Adrenal gland (tissue), 12 donors: ENCODE results near the gene CCDC152. TPM values are rescaled to one million over a fixed set of nuclear protein-coding genes. Genes with fewer than 3 reads are reported as not detected.

ENCODE experiments used
- DNase-seq, 7 donors: peaks; one replicate each; pipeline ENCODE4 v3.0.0-alpha.2; 2019 to 2020
- H3K27ac ChIP-seq, 5 donors: fragments of 200-600 bp; sonication (generic) in 4 of 5; 1 replicate in 3 of 5; 2 replicates in 2 of 5; pipeline versions ENCODE4 v1.5.1 to v1.8.0; 2016 to 2020; ENCODE audit warnings: mild to moderate bottlenecking in 1 of 5
- H3K27me3 ChIP-seq: fragments of 200-600 bp; 2 replicates; pipeline ENCODE4 v1.8.0; 2021
- H3K36me3 ChIP-seq, 2 donors: fragments of 200-600 bp; replicated peaks in 1 of 2; 1 replicate in 1 of 2; 2 replicates in 1 of 2; pipeline versions ENCODE4 v1.5.1 to v1.8.0; 2018 to 2022
- H3K4me1 ChIP-seq, 2 donors: fragments of 200-600 bp; replicated peaks in 1 of 2; 1 replicate in 1 of 2; 2 replicates in 1 of 2; pipeline versions ENCODE4 v1.5.1 to v1.8.0; 2018 to 2021
- H3K4me3 ChIP-seq, 4 donors: fragments of 200-600 bp; sonication (generic) in 3 of 4; one replicate each; pipeline ENCODE4 v1.5.1; 2016 to 2018
- H3K9me3 ChIP-seq, 3 donors: fragments of 200-600 bp; sonication (generic) in 1 of 3; replicated peaks in 1 of 3; 1 replicate in 2 of 3; 2 replicates in 1 of 3; pipeline versions ENCODE4 v1.5.1 to v1.8.0; 2016 to 2021
- POLR2A ChIP-seq, 2 donors: fragments of 450-650 bp; IDR thresholded peaks; one replicate each; pipeline ENCODE4 v1.6.1; 2017; ENCODE audit warnings: antibody characterized with exemption in 2 of 2, mild to moderate bottlenecking in 2 of 2, moderate library complexity in 1 of 2
- WGBS, 4 donors: extraction: QIAGEN DNeasy Blood & Tissue Kit in 2 of 4; methylation state at CpG; one replicate each; pipeline versions ENCODE4 v1.1.5 to v1.1.7; 2013 to 2017; 5-methylcytosine and 5-hydroxymethylcytosine counted together
- intact Hi-C, 2 donors: fragments of 100-400 bp; cut with DNase I; formaldehyde crosslinking; loops; one replicate each; pipeline versions ENCODE4 v1.14.1 to v1.15.0; 2022 to 2023
- polyA plus RNA-seq, 3 donors: library from polyadenylated mRNA; stranded (reverse); fragments of 200-250 nt in 2 of 3; fragments of 350-450 nt in 1 of 3; fragmentation: Illumina TruSeq in 1 of 3; extraction: RNeasy Lipid Tissue Mini Kit (QIAGEN cat#74804) in 1 of 3; gene quantifications; one replicate each; pipeline ENCODE4 v1.2.3, GENCODE V29; 2013 to 2014
- total RNA-seq, 9 donors: library from RNA; depleted of rRNA in 4 of 9; stranded (reverse); fragments of >200 nt in 4 of 9; fragments of 120-200 nt in 1 of 9; fragmentation: NEBNext Ultra II Directional in 1 of 9; extraction: Animal tissue kit (Norgen Biotek cat#: 25700) in 1 of 9; gene quantifications; one replicate each; pipeline versions ENCODE4 v1.1.0 to v1.2.4, GENCODE V29; 2013 to 2023
- TF ChIP-seq, protein P1 (sequence below), 6 experiments: fragments of 450-650 bp in 4 of 6; fragments of 200-600 bp in 2 of 6; sonication (generic) in 1 of 6; IDR thresholded peaks; 1 replicate in 5 of 6; 2 replicates in 1 of 6; pipeline versions ENCODE4 v1.5.1 to v1.8.0; 2016 to 2021; ENCODE audit warnings: antibody characterized with exemption in 6 of 6, mild to moderate bottlenecking in 2 of 6, moderate library complexity in 1 of 6
- donor health status: healthy with polysubstance abuse.
- donor health status: Bipolar disorder and iron deficiency.
- donor health status: DM: yes; HTN: yes; CAD: no.
- donor health status: DM: no; HTN: no; CAD: no.
- donor health status: DM: no; HTN: no; CAD: no.
- donor health status: DM: yes; HTN: yes; CAD: no.

Gene CCDC152
- total and polyA plus RNA-seq, 12 donors = 0.26 to 1.9 (median 0.72) TPM; not detected in 1

DNA sequence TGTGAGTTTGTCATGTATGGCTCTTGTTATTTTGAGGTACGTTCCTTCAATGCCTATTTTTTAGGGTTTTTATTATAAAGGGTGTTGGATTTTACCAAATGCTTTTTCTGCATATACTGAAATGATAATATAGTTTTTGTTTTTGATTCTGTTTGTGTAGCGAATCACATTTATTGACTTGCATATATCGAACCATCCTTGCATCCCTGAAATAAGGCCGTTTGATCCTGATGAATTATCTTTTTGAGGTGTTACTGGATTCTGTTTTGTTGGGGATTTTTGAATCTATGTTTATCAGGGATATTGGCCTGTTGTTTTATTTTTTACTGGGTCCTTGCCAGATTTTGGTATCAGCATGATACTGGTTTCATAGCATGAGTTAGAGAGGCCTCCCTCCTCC is 29.1 kb downstream of the CCDC152 start:
- intact Hi-C loops = no loop called here
- Histone ChIP-seq H3K27ac (no peak overlapping the region), H3K36me3 (no peaks in the 10 kb centered on the region), H3K4me3 (no peak overlapping the region), H3K4me1 (no peaks in the 10 kb centered on the region), H3K9me3 (peaks cover 0 to 27% (median 0%) of the 10 kb centered on the region in 3 donors), H3K27me3 (no peaks in the 10 kb centered on the region)
- 88 to 94% (median 90%) methylated on average over 4 of the region's 4 CpGs for WGBS, 4 donors
- no peak for TF ChIP-seq POLR2A (IDR thresholded peaks at IDR 0.05)
- TF ChIP-seq, protein P1, sequence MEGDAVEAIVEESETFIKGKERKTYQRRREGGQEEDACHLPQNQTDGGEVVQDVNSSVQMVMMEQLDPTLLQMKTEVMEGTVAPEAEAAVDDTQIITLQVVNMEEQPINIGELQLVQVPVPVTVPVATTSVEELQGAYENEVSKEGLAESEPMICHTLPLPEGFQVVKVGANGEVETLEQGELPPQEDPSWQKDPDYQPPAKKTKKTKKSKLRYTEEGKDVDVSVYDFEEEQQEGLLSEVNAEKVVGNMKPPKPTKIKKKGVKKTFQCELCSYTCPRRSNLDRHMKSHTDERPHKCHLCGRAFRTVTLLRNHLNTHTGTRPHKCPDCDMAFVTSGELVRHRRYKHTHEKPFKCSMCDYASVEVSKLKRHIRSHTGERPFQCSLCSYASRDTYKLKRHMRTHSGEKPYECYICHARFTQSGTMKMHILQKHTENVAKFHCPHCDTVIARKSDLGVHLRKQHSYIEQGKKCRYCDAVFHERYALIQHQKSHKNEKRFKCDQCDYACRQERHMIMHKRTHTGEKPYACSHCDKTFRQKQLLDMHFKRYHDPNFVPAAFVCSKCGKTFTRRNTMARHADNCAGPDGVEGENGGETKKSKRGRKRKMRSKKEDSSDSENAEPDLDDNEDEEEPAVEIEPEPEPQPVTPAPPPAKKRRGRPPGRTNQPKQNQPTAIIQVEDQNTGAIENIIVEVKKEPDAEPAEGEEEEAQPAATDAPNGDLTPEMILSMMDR (IDR thresholded peaks at IDR 0.05) = no peak
- DNase-seq = no peak

DNA sequence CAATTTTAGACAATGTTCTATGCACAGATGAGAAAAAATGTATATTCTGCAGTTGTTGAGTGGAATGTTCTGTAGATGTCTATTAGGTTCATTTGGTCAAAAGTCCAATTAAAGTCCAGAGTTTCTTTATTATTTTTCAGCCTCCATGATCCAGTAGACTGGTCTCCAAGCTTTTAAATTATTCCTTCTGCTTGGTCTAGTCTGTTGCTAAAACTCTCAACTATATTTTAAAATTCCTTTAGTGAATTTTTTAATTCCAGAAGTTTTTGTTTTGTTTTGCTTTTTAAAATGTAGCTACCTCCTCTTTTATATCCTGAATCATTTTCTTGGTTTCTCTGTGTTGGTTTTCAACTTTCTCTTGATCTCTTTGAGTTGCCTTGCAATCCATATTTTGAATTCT is 30.5 kb downstream of the CCDC152 start:
- no peaks in the 10 kb centered on the region for H3K4me1 ChIP-seq
- TF ChIP-seq POLR2A (IDR thresholded peaks at IDR 0.05) = no peak
- TF ChIP-seq, protein P1 (IDR thresholded peaks at IDR 0.05) = no peak
- peaks cover 0 to 27% (median 0%) of the 10 kb centered on the region in 3 donors for H3K9me3 ChIP-seq
- DNase-seq = no peak
- H3K4me3 ChIP-seq = no peak overlapping the region
- intact Hi-C loops = no loop called here
- no peaks in the 10 kb centered on the region for H3K36me3 ChIP-seq
- H3K27me3 ChIP-seq = no peaks in the 10 kb centered on the region
- no peak overlapping the region for H3K27ac ChIP-seq

DNA sequence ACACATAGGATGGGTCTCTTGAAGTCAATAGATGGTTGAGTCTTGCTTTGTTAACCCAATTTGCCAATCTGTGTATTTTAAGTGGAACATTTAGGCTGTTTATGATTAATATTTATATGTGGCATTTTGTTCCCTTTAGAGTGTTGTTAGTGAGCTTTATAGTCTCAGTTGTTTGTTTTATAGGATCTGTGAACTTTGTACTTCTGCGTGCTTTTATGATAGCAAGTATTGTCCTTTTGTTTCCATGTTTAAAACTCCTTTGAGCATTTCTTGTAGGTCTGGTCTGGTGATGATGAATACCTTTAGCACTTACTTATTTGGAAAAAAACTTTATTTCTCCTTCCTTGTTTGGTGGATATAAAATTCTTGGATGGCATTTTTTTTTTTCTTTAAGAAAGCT is 31.2 kb downstream of the CCDC152 start:
- Histone ChIP-seq H3K9me3 (peaks cover 0 to 27% (median 0%) of the 10 kb centered on the region in 3 donors), H3K4me3 (no peak overlapping the region), H3K27ac (no peak overlapping the region), H3K36me3 (no peaks in the 10 kb centered on the region), H3K4me1 (no peaks in the 10 kb centered on the region), H3K27me3 (no peaks in the 10 kb centered on the region)
- 93 to 100% (median 97%) methylated on average over 1 of the region's 1 CpG for WGBS, 4 donors
- no peak for TF ChIP-seq POLR2A (IDR thresholded peaks at IDR 0.05)
- TF ChIP-seq, protein P1 (IDR thresholded peaks at IDR 0.05) = no peak
- DNase-seq = no peak
- intact Hi-C loops = no loop called here

DNA sequence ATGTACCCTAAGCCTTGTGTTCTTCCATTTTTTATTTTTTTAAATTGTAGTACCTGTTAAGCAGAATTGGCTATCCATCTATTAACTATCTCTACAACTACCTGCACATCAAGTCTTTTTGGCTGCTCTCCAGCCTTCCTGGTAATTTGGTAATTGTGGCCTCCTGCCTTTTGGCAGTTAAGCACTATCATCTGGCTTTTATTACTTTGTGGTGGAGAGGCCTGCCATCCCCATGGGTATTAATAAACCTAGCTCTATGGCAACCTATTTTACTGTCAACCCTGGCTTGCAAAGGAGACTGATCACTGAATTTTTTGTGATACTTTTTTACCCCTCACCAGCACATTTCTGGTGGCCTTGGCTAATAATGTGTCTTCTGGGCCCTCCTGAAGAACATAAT is 34.5 kb downstream of the CCDC152 start:
- no peaks in the 10 kb centered on the region for H3K36me3 ChIP-seq
- no peak overlapping the region for H3K27ac ChIP-seq
- H3K27me3 ChIP-seq = no peaks in the 10 kb centered on the region
- DNase-seq = no peak
- H3K4me3 ChIP-seq = no peak overlapping the region
- H3K4me1 ChIP-seq = no peaks in the 10 kb centered on the region
- H3K9me3 ChIP-seq = peaks cover 0 to 18% (median 0%) of the 10 kb centered on the region in 3 donors
- no peak for TF ChIP-seq POLR2A (IDR thresholded peaks at IDR 0.05)
- TF ChIP-seq, protein P1 (IDR thresholded peaks at IDR 0.05) = no peak
- intact Hi-C loops = loop anchor here in 1 of 2 donors (10.0 kb wide), 1 partner anchor 104 kb away; no protein-coding TSS in a partner anchor
